22Rv1 (cell line): ENCODE measurements around the gene WDR72.

ENCODE experiments used
- H3K27ac ChIP-seq: fragments of 450-650 bp; 2 replicates; pipeline ENCODE4 v1.5.1; 2017
- ZFX ChIP-seq: fragments of 450-650 bp; IDR thresholded peaks from 2 replicates; pipeline ENCODE4 v1.6.1; 2017; ENCODE audit warnings: antibody characterized with exemption, borderline replicate concordance
- TF ChIP-seq, protein P1 (sequence below): fragments of 450-650 bp; IDR thresholded peaks from 2 replicates; pipeline ENCODE4 v1.5.1; 2017; ENCODE audit warnings: mild to moderate bottlenecking

Gene WDR72

DNA sequence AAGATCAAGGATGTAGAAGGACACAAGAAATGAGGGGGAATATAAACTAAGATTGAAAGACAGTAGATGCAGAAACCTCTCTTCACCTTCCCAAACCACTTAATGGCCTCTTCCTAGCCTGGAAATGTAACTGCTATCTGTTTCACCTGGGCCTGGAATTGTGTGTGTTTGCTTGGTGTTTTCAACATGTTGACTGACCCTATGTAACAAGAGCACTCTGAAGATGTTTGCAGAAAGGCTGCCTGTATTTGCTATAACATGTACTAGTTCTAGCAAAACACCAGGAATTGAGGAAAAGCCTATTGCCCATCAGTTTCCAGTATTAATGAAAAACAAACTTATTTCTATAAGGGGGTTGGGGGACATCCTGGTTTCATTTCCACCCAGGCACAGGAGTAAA is 248.3 kb downstream of the WDR72 start:
- no peak for TF ChIP-seq ZFX
- TF ChIP-seq, protein P1, sequence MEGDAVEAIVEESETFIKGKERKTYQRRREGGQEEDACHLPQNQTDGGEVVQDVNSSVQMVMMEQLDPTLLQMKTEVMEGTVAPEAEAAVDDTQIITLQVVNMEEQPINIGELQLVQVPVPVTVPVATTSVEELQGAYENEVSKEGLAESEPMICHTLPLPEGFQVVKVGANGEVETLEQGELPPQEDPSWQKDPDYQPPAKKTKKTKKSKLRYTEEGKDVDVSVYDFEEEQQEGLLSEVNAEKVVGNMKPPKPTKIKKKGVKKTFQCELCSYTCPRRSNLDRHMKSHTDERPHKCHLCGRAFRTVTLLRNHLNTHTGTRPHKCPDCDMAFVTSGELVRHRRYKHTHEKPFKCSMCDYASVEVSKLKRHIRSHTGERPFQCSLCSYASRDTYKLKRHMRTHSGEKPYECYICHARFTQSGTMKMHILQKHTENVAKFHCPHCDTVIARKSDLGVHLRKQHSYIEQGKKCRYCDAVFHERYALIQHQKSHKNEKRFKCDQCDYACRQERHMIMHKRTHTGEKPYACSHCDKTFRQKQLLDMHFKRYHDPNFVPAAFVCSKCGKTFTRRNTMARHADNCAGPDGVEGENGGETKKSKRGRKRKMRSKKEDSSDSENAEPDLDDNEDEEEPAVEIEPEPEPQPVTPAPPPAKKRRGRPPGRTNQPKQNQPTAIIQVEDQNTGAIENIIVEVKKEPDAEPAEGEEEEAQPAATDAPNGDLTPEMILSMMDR = no peak
- no peak overlapping the region for H3K27ac ChIP-seq

DNA sequence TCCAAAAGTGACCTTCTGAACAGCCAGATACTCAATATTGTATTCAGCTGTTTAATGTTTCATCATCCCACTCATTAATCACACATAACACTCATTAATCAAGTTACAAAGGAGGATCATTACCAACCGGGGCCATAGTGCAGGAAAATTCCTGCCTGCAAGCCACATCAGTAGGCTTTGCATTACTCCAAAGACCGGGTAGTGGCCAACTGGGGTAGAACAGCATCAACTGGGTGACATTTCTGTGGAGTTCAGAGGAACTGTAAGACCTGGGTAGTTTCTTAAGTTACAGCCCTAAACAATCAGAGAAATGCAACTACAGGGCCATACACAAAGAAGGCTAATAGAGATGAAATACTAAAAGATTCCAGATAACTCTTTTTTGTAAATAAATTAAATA is 253.1 kb downstream of the WDR72 start:
- TF ChIP-seq ZFX = no peak
- TF ChIP-seq, protein P1 = no peak
- no peak overlapping the region for H3K27ac ChIP-seq

DNA sequence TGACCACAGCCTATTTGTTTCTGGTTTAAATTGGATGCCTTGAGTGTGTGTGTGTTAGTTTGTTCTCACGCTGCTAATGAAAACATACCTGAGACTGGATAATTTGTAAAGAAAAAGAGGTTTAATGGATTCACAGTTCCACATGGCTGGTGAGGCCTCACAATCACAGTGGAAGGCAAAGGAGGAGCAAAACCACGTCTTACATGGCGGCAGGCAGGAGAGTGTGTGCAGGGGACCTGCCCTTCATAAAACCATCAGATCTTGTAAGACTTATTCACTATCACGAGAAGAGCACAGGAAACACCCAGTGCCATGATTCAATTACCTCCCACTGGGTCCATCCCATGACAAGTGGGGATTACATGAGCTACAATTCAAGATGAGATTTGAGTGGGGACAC is 260.5 kb downstream of the WDR72 start:
- TF ChIP-seq, protein P1 = no peak
- no peak for TF ChIP-seq ZFX
- no peak overlapping the region for H3K27ac ChIP-seq

DNA sequence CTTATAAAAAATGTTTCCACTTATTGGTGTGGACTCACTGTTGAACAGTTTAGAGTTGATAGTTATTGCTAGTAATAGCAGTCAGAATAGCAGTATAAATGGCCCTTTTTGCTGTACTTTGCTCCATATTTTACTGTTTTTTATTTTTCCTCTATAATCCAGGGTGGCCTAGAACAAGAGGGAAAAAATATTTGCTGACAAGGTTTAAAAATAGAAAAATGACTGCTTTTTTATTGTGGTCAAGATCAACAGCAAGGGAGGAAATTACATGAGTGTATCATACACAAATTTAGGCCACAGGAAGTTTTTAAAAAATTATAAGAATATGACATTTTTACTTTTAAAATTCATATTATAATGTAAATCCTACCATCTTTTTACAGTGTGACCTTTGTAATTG is 269.1 kb downstream of the WDR72 start:
- TF ChIP-seq, protein P1 = no peak
- no peak for TF ChIP-seq ZFX
- no peak overlapping the region for H3K27ac ChIP-seq

GRCh38 chr15:53482055-53482454 is 277.4 kb downstream of the WDR72 start:
- TF ChIP-seq ZFX = no peak
- TF ChIP-seq, protein P1 = no peak

DNA sequence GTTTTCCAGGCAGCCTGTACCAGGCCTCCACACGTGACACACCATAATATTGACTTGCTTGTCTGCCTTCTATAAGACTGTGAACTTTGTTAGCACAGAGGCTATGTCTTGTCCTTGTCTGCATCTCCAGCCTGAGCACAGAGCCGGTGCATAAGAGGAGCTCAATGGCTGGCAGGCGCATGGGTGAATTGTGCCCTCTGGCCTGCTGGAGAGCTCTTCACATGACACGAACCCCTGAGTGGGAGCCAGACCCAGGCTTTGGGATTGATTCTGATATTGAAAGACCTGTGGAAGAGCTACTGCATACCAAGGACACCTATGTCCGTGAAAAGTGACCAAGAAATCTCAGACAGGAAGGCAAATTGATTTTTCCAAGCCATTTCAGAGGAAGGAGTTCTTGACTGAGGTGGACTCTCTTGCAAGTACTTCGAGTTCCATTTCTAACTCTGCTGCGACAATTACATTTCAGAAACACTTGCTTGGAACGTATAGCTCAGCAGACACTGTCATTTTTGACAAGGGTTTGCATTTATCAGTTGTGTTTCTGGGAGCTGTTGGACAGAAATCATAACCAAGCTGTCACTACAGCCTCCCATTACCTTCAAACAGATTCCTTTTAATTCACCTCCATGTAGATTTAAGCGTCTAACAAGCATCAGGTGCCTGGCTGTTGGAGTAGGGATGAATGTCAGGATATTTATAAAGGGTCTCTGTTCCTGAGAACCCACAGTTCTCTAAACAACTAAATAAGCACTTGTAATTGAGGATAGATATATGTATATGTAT is 281.3 kb downstream of the WDR72 start:
- TF ChIP-seq, protein P1 = no peak
- no peak for TF ChIP-seq ZFX
- no peak overlapping the region for H3K27ac ChIP-seq

More at GRCh38 chr15:53482055-53482454, 277.4 kb downstream of the WDR72 start:
- no peak overlapping the region for H3K27ac ChIP-seq

DNA sequence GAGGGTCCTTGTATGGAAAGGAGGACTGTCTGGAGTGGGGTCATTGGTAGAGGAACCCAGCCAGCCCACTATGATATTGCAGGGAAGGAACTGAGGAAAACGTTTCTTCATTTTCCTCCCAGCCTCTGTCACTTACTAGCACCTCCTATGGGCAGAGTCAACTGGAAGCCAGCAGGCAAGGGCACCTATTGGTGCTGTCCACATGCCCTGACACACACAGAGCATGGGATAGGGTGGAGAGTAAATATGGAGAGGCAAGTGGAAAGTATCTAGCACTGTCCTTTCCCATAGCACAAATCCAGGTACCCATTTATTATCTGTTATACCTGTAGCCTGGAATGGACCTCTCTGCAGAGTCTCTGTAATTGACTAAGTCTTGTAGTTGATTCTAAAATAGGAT is 285.6 kb downstream of the WDR72 start:
- no peak for TF ChIP-seq ZFX
- TF ChIP-seq, protein P1 = no peak
- H3K27ac ChIP-seq = no peak overlapping the region
